ENCODE data around the gene ELP2. TPM values are rescaled to one million over a fixed set of nuclear protein-coding genes. Genes with fewer than 3 reads are reported as not detected.

The ELP2 gene
- total and polyA plus RNA-seq, 4 donors: 31.4 to 257 (median 56.9) TPM

GRCh38 chr18:36124841-36125240 is 4.9 kb upstream of the ELP2 start:
- Histone ChIP-seq H3K9me3 (ENCODE audit: control insufficient read depth in 4 of 4, insufficient read depth in 3 of 4, low read length in 3 of 4) (no peaks in the 10 kb centered on the region), H3K36me3 (ENCODE audit: control insufficient read depth in 4 of 4, insufficient read depth in 4 of 4, low read length in 4 of 4) (peaks cover 5 to 19% (median 16%) of the 10 kb centered on the region in 4 donors), H3K27me3 (ENCODE audit: control insufficient read depth in 3 of 3, insufficient read depth in 3 of 3, low read length in 2 of 3) (no peaks in the 10 kb centered on the region), H3K9ac (ENCODE audit: insufficient read depth in 1 of 2, low read length in 2 of 2) (no peak overlapping the region), H3K4me3 (no peak overlapping the region), H3K4me1 (ENCODE audit: control insufficient read depth in 5 of 5, insufficient read depth in 5 of 5, low read length in 5 of 5) (peaks cover 0 to 7% (median 0%) of the 10 kb centered on the region in 5 donors), H3K27ac (ENCODE audit: low read depth in 1 of 2, low read length in 1 of 2) (no peak overlapping the region)
- ATAC-seq (ENCODE audit: insufficient read depth, low FRiP score) (no peak), DNase-seq (no peak)
- 74 to 88% methylated on average over 4 of the region's 4 CpGs for WGBS, 2 donors
- TF ChIP-seq, protein P1, sequence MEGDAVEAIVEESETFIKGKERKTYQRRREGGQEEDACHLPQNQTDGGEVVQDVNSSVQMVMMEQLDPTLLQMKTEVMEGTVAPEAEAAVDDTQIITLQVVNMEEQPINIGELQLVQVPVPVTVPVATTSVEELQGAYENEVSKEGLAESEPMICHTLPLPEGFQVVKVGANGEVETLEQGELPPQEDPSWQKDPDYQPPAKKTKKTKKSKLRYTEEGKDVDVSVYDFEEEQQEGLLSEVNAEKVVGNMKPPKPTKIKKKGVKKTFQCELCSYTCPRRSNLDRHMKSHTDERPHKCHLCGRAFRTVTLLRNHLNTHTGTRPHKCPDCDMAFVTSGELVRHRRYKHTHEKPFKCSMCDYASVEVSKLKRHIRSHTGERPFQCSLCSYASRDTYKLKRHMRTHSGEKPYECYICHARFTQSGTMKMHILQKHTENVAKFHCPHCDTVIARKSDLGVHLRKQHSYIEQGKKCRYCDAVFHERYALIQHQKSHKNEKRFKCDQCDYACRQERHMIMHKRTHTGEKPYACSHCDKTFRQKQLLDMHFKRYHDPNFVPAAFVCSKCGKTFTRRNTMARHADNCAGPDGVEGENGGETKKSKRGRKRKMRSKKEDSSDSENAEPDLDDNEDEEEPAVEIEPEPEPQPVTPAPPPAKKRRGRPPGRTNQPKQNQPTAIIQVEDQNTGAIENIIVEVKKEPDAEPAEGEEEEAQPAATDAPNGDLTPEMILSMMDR (IDR thresholded peaks at IDR 0.05; ENCODE audit: control extremely low read depth, extremely low read depth): no peak

DNA sequence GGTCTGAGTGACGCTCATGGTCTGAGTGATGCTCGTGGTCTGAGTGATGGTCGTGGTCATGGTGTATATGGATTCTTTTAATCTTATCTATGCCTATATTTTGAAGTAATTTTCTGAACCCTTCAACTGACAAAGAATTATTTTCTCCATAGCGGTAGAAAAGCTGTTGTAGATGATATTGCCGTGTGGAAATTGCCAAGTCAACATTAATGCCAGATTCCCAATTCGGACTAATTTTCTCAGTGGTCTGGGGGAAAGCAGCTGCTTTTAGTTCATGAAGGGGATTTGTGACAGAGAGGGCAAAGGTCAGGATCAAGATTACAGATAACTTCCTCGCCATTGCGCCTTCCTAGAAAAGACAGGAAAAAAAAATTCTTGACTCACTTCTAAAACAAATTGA is 3.0 kb upstream of the ELP2 start:
- peaks cover 3 to 15% (median 13%) of the 10 kb centered on the region in 4 donors for H3K36me3 ChIP-seq (ENCODE audit: control insufficient read depth in 4 of 4, insufficient read depth in 4 of 4, low read length in 4 of 4)
- TF ChIP-seq, protein P1 (IDR thresholded peaks at IDR 0.05; ENCODE audit: control extremely low read depth, extremely low read depth): no peak
- DNase-seq (no peak), ATAC-seq (ENCODE audit: insufficient read depth, low FRiP score) (no peak)
- H3K9ac ChIP-seq (ENCODE audit: insufficient read depth in 1 of 2, low read length in 2 of 2): no peak overlapping the region
- no peaks in the 10 kb centered on the region for H3K27me3 ChIP-seq (ENCODE audit: control insufficient read depth in 3 of 3, insufficient read depth in 3 of 3, low read length in 2 of 3)
- no peaks in the 10 kb centered on the region for H3K9me3 ChIP-seq (ENCODE audit: control insufficient read depth in 4 of 4, insufficient read depth in 3 of 4, low read length in 3 of 4)
- no peak overlapping the region for H3K4me3 ChIP-seq
- 95 to 98% methylated on average over 8 of the region's 8 CpGs for WGBS, 2 donors
- peaks cover 4 to 22% (median 12%) of the 10 kb centered on the region in 5 donors for H3K4me1 ChIP-seq (ENCODE audit: control insufficient read depth in 5 of 5, insufficient read depth in 5 of 5, low read length in 5 of 5)
- no peak overlapping the region for H3K27ac ChIP-seq (ENCODE audit: low read depth in 1 of 2, low read length in 1 of 2)

DNA sequence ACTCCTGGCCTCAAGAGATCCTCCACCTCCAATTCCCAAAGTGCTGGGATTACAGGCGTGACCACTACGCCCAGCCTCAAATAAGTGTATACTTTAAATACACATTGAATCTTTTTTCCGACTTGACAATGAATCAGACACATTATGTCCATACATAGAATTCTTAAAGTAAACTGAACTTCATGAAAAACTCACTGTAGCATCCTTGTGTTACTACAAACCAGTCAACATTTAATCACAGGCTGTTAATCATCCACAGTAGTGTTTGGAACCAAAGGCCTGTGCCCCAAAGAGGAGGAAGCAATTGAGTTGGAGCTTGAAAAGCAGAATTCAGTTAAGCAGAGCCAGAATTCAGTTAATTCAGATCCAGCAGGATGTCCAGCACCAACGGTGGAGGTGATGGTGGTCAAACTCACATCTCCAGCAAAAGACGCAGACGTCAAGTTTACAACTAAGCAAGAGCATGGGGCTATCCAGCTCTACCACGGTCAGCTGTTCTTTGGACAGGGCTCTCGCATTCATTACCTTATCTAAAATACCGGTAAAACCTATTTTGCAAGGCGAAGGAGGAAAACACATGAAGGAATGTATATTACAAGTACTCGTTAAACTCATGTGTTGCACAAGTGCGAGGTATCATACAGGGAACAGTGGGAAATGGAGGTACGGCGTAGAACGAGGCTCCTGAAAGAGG is 1.7 kb upstream of the ELP2 start:
- peaks cover 8 to 22% (median 14%) of the 10 kb centered on the region in 5 donors for H3K4me1 ChIP-seq (ENCODE audit: control insufficient read depth in 5 of 5, insufficient read depth in 5 of 5, low read length in 5 of 5)
- no peaks in the 10 kb centered on the region for H3K9me3 ChIP-seq (ENCODE audit: control insufficient read depth in 4 of 4, insufficient read depth in 3 of 4, low read length in 3 of 4)
- H3K27ac ChIP-seq (ENCODE audit: low read depth in 1 of 2, low read length in 1 of 2): no peak overlapping the region
- ATAC-seq (ENCODE audit: insufficient read depth, low FRiP score): no peak
- 36 to 40% methylated on average over 15 of the region's 15 CpGs for WGBS, 2 donors
- H3K4me3 ChIP-seq: no peak overlapping the region
- peaks cover 0 to 9% (median 6%) of the 10 kb centered on the region in 4 donors for H3K36me3 ChIP-seq (ENCODE audit: control insufficient read depth in 4 of 4, insufficient read depth in 4 of 4, low read length in 4 of 4)
- H3K27me3 ChIP-seq (ENCODE audit: control insufficient read depth in 3 of 3, insufficient read depth in 3 of 3, low read length in 2 of 3): no peaks in the 10 kb centered on the region
- H3K9ac ChIP-seq (ENCODE audit: insufficient read depth in 1 of 2, low read length in 2 of 2): peak overlapping the region in 1 of 2 donors; percentile 86
- peak; percentile 24 to 43 (median 37) for DNase-seq
- TF ChIP-seq, protein P1 (IDR thresholded peaks at IDR 0.05; ENCODE audit: control extremely low read depth, extremely low read depth): no peak

Data from lung (tissue), 12 donors.